SH-SY5Y (cell line): Measurements from ENCODE around the gene C4BPB.

Experiments
- GATA2 ChIP-seq: IDR thresholded peaks from 2 replicates; pipeline ENCODE4 v1.6.1; 2011; ENCODE audit warnings: mild to moderate bottlenecking, low read depth, low read length
- GATA3 ChIP-seq: IDR thresholded peaks from 2 replicates; pipeline ENCODE4 v1.6.1; 2011; ENCODE audit warnings: low read depth, mild to moderate bottlenecking, low read length, moderate library complexity

DNA sequence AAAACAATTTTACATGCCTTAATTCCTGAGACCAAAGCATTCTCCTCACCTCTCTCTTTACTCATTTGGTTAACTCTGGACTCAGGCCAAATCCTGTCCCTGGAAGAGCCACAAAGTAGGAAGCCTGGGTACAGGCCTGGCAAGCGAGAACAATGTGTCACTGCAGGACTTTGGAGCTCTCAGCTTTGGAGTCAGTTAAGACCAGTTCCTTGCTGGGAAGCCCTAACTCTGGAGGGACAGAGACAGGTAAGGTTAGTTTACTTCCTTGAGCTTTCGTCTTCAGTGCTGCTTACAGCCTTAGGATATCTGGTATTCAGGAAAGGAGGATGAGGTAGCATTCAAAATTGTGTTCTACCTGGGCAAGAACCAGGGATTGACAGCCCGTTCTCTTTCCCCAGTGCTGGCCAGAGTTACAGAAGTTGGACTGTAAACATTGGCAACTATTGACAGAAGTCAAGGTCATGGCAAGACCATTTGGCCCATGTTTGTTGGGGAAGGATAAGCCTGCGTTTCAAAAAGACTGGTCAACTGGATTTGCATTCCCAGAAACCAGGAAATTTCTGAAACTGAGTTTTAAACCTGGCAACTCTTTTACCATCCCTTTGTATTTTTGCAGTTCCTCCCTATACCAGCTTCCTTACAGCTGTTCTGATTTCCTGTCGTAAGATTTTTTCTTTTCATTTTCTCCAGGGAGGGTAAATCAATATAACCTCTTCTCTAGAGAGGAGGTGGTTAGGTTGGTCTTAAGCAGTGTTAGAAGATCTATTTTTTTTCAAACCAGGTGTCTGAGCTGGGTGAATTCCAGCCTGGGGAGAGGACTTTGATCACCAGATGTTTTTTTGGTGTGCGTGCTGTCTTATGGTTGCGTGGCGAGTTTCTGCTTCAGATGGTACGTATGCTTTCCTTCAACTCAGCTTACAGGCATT is at the start of gene C4BPB:
- TF ChIP-seq GATA2 = no peak
- no peak for TF ChIP-seq GATA3
